GM21825 (cell line): ENCODE measurements around the gene CYSLTR2.
"Not testable (repeated sequence)": the region's sequence is repeated elsewhere in the genome, so short reads cannot be mapped to it uniquely, and the experiment has no call there.

Experiments
- ATAC-seq: cut with Tn5 transposase; IDR thresholded peaks from one replicate; pipeline ENCODE4 v1.9.1; 2021; ENCODE audit warnings: mild to moderate bottlenecking, moderate library complexity; ENCODE audit not compliant: unreplicated experiment

The CYSLTR2 gene

DNA sequence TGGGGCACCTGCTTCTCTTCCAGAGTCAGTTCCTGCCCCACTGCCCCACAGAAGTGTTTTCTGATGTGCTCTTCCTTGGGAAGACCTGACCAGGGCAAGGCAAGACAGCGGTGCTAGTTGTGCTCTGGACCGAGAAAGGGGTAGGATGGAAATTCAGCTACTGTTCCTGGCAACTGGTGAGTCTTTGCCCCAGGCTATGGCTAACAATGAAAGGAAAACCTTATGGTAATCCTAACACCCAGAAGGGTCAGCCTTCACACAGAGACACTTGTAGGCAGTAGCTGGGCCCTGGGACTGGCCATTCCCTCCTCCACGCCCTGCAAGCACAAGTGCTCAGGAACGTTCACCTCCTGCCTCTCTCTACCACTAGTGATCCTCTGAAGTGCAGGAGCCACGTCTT is 9.6 kb upstream of the CYSLTR2 start:
- ATAC-seq, result no peak

DNA sequence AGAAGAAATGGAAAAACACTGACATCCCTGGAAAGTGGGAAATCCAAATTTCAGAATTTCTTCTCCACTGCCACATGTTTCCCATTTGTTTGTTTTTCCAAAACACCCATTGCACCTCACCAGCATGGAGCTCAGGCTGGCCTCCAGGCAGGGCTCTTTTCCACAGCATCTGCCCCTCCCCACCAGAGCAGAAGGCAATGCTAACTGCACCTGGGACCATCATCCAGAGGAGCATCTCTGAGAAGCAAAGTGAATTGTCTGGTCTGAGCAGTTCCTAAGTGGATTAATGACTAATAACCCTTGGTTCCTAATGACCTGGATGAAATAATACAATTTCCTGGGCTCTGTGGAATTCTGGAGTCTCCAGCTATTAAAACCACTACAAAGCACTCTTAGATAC is 8.8 kb upstream of the CYSLTR2 start:
- ATAC-seq, result no peak

- no peak for ATAC-seq
These were observed 7.9 kb upstream of the CYSLTR2 start for GRCh38 chr13:48645845-48646244.

GRCh38 chr13:48646791-48647190 is 6.9 kb upstream of the CYSLTR2 start:
- ATAC-seq, result no peak

DNA sequence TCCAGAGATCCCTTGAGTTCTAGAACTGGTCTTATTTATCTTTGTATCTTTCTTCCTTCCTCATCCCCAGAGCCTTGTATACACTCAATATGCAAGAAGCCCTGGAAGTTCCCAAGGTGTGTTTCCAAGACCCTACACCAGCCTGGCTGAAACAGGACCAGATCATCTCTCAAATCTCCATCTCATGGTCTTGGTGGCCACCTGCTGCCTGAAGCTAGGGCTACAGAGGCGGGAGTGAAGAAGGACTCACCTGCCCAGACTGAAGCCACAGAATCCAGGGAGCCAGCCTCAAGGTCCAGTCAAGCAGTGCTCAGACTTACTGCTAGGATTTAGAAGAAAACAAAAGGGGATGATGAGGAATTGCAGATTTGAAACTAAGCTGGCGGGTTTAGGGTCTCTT is 6.1 kb upstream of the CYSLTR2 start:
- no peak for ATAC-seq

DNA sequence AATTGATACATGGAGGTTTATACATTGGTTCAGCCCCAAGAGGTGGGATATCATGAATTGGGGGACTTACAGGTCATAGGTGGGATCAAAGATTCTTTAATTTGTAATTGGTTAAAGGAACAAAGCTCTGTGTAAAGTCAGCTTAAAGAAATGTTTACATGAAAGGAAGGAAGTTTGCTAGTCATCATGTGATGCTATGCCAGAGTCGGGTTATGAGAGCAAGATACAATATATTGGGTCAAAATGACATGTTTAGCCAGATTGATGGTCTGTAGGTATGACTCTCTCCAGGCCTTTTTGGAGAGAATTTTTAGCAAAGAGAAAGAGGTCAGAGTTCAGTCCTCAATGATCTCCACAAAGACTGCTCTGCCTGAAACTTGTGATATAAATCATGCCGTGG is 5.3 kb upstream of the CYSLTR2 start:
- no peak for ATAC-seq

- ATAC-seq, result no peak
These were observed 768 bp upstream of the CYSLTR2 start for GRCh38 chr13:48652851-48653471.

GRCh38 chr13:48654511-48654910 is 782 bp downstream of the CYSLTR2 start:
- ATAC-seq, result no peak

GRCh38 chr13:48655291-48655690 is 1.6 kb downstream of the CYSLTR2 start:
- ATAC-seq, result no peak

- no peak for ATAC-seq
These were observed 2.9 kb downstream of the CYSLTR2 start for GRCh38 chr13:48656608-48657007.

DNA sequence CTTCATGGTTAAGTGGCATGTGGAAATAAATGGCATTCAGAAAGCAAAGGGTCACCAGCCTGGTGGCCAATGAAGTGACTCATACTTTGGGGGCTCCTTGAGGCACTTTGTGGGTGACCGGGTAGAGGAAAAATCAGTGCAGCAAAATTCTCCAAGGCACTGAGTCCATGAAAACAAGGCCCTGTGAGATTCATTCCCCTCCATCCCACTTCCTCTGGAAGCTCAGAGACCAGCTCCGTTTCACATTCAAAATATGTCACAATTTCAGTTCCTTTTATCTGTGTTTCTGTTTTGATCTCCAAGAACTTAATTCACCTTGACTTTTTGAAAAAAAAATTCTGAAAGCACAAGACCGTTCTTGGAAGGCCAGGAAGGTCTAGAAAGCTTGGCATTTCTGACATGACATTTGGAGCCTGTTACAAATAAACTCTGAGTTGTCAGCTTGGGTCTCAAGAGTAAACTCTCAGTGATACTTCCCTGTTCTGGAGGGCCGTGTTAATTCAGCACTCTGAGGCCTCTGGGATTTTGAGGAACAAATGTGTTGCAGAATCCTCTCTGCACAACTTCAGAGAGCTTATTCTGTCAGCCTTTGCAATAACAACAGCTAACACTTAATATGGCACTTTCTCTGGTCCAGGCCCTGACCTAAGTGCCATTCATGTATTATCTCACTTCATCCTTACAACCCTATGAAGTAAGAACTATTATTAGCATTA is 6.8 kb downstream of the CYSLTR2 start:
- ATAC-seq, result no peak

DNA sequence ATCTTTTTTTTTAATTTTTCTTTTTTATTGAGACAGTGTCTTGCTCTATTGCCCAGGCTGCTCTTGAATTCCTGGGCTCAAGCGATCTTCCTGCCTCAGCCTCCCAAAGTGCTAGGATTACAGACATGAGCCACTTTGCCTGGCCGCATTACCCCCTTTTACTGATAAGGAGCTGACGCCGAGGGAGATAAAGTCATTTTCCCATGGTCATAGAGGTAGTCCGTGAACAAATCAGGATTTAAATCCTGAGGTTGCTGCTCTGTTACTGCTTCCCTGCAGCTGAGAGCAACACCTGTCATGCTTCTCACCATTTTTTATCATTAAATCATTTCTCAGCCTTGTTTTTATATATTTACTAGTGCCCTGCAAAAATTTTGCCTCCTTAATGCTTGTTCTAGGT is 7.4 kb downstream of the CYSLTR2 start:
- ATAC-seq, result no peak

DNA sequence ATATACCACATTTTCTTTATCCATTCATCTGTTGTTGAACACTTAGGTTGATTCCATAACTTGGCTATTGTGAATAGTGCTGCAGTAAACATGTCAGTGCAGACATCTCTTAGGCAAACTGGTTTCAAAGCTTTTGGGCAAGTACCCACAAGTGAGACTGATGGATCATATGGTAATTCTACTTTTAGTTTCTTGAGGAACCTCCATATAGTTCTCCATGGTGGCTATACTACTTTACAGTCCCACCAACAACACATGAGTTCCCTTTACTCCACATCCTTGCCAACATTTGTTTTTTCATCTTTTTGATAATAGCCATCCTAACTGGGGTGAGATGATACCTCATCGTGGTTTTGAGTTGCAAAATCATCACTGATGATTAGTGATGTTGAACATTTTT is 8.5 kb downstream of the CYSLTR2 start:
- ATAC-seq, result no peak

DNA sequence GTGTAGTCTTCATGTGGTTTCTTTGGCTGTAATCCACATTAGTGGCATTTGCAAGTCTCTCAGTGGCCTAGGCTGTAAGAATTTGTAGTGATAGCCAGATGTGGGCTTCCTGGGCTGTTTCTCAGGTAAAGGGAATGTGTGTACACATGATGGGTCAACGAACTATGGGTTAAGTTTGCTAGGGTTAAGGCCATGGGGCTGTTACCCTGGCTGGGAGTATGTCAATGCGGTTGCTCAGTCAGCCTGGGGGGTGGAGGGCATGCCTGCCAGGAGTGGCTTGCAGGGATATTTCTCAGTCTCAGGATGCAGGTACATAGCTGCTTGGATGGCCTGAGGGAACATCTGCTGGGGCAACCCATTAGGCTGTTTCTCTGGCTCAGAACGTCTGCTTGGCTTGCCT is 13.4 kb downstream of the CYSLTR2 start:
- no peak for ATAC-seq

GRCh38 chr13:48671421-48671820 is 17.7 kb downstream of the CYSLTR2 start:
- ATAC-seq, result not testable (repeated sequence)

GRCh38 chr13:48675247-48675646 is 21.5 kb downstream of the CYSLTR2 start:
- ATAC-seq, result no peak

GRCh38 chr13:48678316-48678715 is 24.6 kb downstream of the CYSLTR2 start:
- no peak for ATAC-seq

DNA sequence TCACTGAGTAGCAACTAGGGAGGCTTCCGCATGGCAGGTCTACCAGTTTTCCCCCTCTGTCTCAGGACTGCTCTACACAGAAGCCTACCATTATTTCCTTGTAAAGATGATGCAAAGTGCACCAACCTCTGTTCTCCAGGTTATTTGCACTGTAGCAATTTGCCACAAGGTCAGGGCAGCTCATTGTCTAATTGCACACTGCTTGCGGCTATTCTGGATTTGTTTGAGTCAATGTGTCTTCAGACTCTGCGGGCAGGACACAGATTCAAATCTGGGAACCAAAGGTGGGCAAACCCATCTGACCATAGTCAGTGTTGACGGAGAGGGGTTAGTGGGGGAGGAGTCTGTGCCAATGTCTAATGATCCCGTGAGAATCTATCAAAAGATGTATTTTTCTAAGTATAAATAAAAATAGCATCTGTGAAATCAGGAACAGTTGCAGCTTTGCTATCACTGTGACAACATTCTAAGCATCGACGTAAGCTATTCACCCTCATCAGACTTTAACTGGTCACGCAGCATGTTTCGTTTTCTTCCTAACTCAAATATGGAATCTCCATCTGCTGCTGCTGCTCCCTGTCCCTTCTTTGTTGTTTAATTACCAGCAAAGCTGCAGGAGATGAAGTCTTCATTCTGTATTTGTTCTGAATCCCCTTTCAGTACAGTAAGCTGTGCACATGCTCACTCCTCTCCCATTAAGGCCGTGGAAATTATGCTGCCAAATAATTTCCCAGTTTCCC is 26.4 kb downstream of the CYSLTR2 start:
- no peak for ATAC-seq

DNA sequence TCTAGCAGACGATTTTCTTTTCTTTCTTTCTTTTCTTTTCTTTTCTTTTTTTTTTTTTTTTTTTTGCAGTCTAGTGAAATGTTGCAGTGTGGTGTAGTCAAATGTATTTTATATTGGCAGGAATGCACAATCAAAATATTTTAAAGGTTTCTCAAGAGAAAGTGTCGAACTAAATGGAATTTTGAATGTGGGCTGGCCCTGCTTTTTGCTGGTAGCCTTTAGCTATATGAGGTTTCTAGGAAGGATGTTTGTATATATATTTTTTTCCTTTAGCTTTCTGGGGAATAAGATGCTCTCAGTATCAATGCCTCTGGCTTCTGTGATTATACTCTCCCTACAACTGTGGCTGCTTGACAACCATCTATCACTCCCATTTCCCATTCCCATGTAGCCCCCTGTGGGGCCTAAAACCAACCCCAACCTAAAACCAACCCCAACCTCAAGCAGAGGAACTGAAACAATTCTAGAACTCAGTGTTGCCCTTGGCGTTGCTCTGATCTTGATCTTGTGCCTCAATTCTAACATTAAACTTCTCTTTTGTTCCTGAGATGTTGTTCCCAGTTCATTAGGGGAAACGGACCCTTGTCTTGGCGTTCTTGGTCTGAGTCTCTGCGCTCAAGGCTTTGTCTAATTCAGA is 27.1 kb downstream of the CYSLTR2 start:
- ATAC-seq, result no peak

DNA sequence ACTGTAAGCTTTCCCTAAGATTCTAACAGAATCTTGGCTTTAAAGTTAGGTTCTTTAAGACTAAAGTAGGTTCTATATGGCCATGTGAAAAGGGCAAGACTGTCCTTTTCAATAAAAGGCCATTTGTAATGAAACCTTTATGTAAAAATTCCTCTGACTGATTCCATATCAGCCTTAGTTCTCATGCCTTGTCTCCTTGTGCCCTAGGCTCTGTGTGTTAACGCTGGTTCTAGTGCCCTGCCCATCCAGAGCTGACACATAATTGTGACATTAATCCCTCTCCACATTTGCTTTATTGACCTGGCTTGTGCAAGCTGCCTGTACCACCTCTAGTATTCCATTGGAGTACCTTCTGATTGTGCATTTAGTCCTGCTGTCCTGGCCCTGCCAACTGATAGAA is 28.2 kb downstream of the CYSLTR2 start:
- no peak for ATAC-seq

- no peak for ATAC-seq
These were observed 28.7 kb downstream of the CYSLTR2 start for GRCh38 chr13:48682436-48682835.
